Measurements from ENCODE around the gene CAPN5.

CAPN5 gene

GRCh38 chr11:77102246-77103210 lies 35.8 kb downstream of the CAPN5 start, which contains the start of gene OMP:
Gene OMP, plus strand, starts transcription at chr11:77102840. Its CDS starts 0 bp downstream, at chr11:77102840.
- no peak for DNase-seq

- no peak for DNase-seq
These were observed 36.5 kb downstream of the CAPN5 start for GRCh38 chr11:77103319-77103718.

GRCh38 chr11:77104727-77105126 lies 38.0 kb downstream of the CAPN5 start:
- no peak for DNase-seq

GRCh38 chr11:77106321-77106720 lies 39.5 kb downstream of the CAPN5 start:
- DNase-seq, result no peak

GRCh38 chr11:77106759-77107158 lies 40.0 kb downstream of the CAPN5 start:
- no peak for DNase-seq

- DNase-seq, result no peak
These were observed 41.2 kb downstream of the CAPN5 start for GRCh38 chr11:77107950-77108349.

GRCh38 chr11:77108436-77108835 lies 41.7 kb downstream of the CAPN5 start:
- no peak for DNase-seq

GRCh38 chr11:77109236-77110019 lies 42.7 kb downstream of the CAPN5 start:
- no peak for DNase-seq

- no peak for DNase-seq
These were observed 44.1 kb downstream of the CAPN5 start for GRCh38 chr11:77110836-77111235.

- DNase-seq, result no peak
These were observed 44.5 kb downstream of the CAPN5 start for GRCh38 chr11:77111277-77111676.

GRCh38 chr11:77111946-77112345 lies 45.2 kb downstream of the CAPN5 start:
- DNase-seq, result no peak

GRCh38 chr11:77112641-77113381 lies 46.0 kb downstream of the CAPN5 start:
- no peak for DNase-seq

GRCh38 chr11:77113382-77114088 lies 46.8 kb downstream of the CAPN5 start:
- peak in 1 of 2 experiments; percentile 36 for DNase-seq

- no peak for DNase-seq
These were observed 47.3 kb downstream of the CAPN5 start for GRCh38 chr11:77114089-77114463.

GRCh38 chr11:77115181-77115611 lies 48.4 kb downstream of the CAPN5 start:
- DNase-seq, result no peak

- no peak for DNase-seq
These were observed 49.2 kb downstream of the CAPN5 start for GRCh38 chr11:77115956-77116355.

- DNase-seq, result no peak
These were observed 50.7 kb downstream of the CAPN5 start for GRCh38 chr11:77117492-77117891.

- no peak for DNase-seq
These were observed 51.3 kb downstream of the CAPN5 start for GRCh38 chr11:77118086-77118485.

- DNase-seq, result no peak
These were observed 52.2 kb downstream of the CAPN5 start for GRCh38 chr11:77118971-77119370.

- DNase-seq, result no peak
These were observed 52.8 kb downstream of the CAPN5 start for GRCh38 chr11:77119531-77119936.

GRCh38 chr11:77120571-77120970 lies 53.8 kb downstream of the CAPN5 start:
- no peak for DNase-seq

GRCh38 chr11:77121096-77121640 lies 54.4 kb downstream of the CAPN5 start:
- no peak for DNase-seq
